ENCODE measurements around the gene PBX1. TPM values are rescaled to one million over a fixed set of nuclear protein-coding genes. Genes with fewer than 3 reads are reported as not detected.

PBX1 gene
- total and polyA plus RNA-seq, 4 donors, result 2.2 to 17.3 (median 5.1) TPM

DNA sequence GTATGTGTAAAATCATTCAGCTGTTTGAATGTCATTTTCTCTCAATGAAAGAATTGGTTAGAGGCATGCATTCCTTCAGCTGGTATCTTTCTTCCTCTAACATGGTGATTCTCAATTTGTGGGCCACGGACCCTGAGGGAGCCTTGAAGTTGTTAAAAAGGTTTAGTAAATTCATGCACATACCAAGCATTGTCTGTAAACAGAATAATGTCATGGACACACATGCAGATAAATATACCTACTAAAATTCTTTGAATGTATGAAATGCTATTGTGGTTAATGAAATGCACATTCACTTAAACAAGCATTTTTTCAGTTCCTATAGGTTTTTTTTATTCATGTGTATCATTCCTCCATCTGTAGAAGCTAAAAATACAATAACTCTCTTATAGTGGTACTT is 65.4 kb downstream of the PBX1 start:
- no peak overlapping the region for H3K9ac ChIP-seq (ENCODE audit: low read depth in 1 of 2, low read length in 2 of 2)
- H3K27ac ChIP-seq (ENCODE audit: low read depth in 1 of 2, low read length in 2 of 2), result no peak overlapping the region
- no peak for DNase-seq (ENCODE audit: low spot score)
- no peaks in the 10 kb centered on the region for H3K9me3 ChIP-seq (ENCODE audit: control insufficient read depth in 4 of 4, low read length in 3 of 4)
- H3K36me3 ChIP-seq (ENCODE audit: control insufficient read depth in 4 of 4, insufficient read depth in 3 of 4, low read depth in 1 of 4, low read length in 3 of 4), result no peaks in the 10 kb centered on the region
- TF ChIP-seq, protein P1, sequence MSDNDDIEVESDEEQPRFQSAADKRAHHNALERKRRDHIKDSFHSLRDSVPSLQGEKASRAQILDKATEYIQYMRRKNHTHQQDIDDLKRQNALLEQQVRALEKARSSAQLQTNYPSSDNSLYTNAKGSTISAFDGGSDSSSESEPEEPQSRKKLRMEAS (IDR thresholded peaks at IDR 0.05), result no peak
- no peak for TF ChIP-seq TAF1 (conservative IDR thresholded peaks at IDR 0.05)
- TF ChIP-seq JUND (IDR thresholded peaks at IDR 0.05), result no peak
- no peak for TF ChIP-seq YY1 (IDR thresholded peaks at IDR 0.05)
- TF ChIP-seq RXRA (IDR thresholded peaks at IDR 0.05), result no peak
- no peak for TF ChIP-seq SP1 (IDR thresholded peaks at IDR 0.05)
- no peak for TF ChIP-seq FOXA1 (IDR thresholded peaks at IDR 0.05)
- TF ChIP-seq GABPA (IDR thresholded peaks at IDR 0.05 in 1 of 2, conservative IDR thresholded peaks at IDR 0.05 in 1 of 2), result no peak
- TF ChIP-seq, protein P2, sequence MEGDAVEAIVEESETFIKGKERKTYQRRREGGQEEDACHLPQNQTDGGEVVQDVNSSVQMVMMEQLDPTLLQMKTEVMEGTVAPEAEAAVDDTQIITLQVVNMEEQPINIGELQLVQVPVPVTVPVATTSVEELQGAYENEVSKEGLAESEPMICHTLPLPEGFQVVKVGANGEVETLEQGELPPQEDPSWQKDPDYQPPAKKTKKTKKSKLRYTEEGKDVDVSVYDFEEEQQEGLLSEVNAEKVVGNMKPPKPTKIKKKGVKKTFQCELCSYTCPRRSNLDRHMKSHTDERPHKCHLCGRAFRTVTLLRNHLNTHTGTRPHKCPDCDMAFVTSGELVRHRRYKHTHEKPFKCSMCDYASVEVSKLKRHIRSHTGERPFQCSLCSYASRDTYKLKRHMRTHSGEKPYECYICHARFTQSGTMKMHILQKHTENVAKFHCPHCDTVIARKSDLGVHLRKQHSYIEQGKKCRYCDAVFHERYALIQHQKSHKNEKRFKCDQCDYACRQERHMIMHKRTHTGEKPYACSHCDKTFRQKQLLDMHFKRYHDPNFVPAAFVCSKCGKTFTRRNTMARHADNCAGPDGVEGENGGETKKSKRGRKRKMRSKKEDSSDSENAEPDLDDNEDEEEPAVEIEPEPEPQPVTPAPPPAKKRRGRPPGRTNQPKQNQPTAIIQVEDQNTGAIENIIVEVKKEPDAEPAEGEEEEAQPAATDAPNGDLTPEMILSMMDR (IDR thresholded peaks at IDR 0.05; ENCODE audit: low read depth, low read length, missing input control), result no peak
- TF ChIP-seq RAD21 (IDR thresholded peaks at IDR 0.05), result no peak
- no peak for TF ChIP-seq HNF4A (conservative IDR thresholded peaks at IDR 0.05)
- TF ChIP-seq, protein P3, sequence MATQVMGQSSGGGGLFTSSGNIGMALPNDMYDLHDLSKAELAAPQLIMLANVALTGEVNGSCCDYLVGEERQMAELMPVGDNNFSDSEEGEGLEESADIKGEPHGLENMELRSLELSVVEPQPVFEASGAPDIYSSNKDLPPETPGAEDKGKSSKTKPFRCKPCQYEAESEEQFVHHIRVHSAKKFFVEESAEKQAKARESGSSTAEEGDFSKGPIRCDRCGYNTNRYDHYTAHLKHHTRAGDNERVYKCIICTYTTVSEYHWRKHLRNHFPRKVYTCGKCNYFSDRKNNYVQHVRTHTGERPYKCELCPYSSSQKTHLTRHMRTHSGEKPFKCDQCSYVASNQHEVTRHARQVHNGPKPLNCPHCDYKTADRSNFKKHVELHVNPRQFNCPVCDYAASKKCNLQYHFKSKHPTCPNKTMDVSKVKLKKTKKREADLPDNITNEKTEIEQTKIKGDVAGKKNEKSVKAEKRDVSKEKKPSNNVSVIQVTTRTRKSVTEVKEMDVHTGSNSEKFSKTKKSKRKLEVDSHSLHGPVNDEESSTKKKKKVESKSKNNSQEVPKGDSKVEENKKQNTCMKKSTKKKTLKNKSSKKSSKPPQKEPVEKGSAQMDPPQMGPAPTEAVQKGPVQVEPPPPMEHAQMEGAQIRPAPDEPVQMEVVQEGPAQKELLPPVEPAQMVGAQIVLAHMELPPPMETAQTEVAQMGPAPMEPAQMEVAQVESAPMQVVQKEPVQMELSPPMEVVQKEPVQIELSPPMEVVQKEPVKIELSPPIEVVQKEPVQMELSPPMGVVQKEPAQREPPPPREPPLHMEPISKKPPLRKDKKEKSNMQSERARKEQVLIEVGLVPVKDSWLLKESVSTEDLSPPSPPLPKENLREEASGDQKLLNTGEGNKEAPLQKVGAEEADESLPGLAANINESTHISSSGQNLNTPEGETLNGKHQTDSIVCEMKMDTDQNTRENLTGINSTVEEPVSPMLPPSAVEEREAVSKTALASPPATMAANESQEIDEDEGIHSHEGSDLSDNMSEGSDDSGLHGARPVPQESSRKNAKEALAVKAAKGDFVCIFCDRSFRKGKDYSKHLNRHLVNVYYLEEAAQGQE (IDR thresholded peaks at IDR 0.05), result no peak
- TF ChIP-seq, protein P4, sequence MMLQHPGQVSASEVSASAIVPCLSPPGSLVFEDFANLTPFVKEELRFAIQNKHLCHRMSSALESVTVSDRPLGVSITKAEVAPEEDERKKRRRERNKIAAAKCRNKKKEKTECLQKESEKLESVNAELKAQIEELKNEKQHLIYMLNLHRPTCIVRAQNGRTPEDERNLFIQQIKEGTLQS (IDR thresholded peaks at IDR 0.05), result no peak
- TF ChIP-seq HNF4G (IDR thresholded peaks at IDR 0.05), result no peak
- TF ChIP-seq FOXA2 (IDR thresholded peaks at IDR 0.05), result no peak
- H3K27me3 ChIP-seq (ENCODE audit: control insufficient read depth in 4 of 4, insufficient read depth in 4 of 4, low read length in 3 of 4), result no peaks in the 10 kb centered on the region
- 90% methylated on average over 1 of the region's 1 CpG for WGBS
- no peaks in the 10 kb centered on the region for H3K4me1 ChIP-seq (ENCODE audit: control insufficient read depth in 4 of 4, insufficient read depth in 4 of 4, low read length in 3 of 4)
- H3K4me3 ChIP-seq (ENCODE audit: low read depth in 1 of 3, low read length in 3 of 3), result no peak overlapping the region

DNA sequence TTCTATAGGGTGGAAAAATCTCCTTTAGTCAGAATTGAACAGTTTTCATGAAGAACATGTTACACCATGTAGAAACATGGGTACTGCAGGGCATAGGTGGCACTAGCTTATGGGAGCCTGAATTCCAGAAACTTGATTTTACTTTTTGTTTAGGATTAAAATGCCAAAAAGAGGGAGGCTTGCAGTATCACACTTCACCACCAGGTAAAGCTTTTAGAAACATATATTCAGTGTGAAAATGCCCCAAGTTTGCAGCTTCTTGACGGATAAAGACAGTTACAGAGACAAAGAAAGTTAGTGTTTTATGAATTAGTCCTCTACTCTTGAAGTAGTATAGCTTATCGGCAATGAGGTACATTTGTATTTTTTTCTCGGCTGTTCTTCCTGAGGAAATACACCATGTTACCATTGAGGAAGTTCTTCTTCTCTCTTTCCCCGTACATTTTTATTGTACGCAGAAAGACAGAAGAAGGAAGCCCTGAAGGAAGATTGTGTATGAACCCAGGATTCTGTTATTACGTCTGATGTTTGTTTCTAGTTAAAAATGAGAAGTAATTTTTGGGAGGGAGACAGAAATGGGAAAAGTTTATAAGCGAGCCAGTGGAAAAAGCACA is 66.1 kb downstream of the PBX1 start:
- no peaks in the 10 kb centered on the region for H3K4me1 ChIP-seq (ENCODE audit: control insufficient read depth in 4 of 4, insufficient read depth in 4 of 4, low read length in 3 of 4)
- H3K27me3 ChIP-seq (ENCODE audit: control insufficient read depth in 4 of 4, insufficient read depth in 4 of 4, low read length in 3 of 4), result no peaks in the 10 kb centered on the region
- H3K27ac ChIP-seq (ENCODE audit: low read depth in 1 of 2, low read length in 2 of 2), result no peak overlapping the region
- no peaks in the 10 kb centered on the region for H3K9me3 ChIP-seq (ENCODE audit: control insufficient read depth in 4 of 4, low read length in 3 of 4)
- no peaks in the 10 kb centered on the region for H3K36me3 ChIP-seq (ENCODE audit: control insufficient read depth in 4 of 4, insufficient read depth in 3 of 4, low read depth in 1 of 4, low read length in 3 of 4)
- no peak overlapping the region for H3K4me3 ChIP-seq (ENCODE audit: low read depth in 1 of 3, low read length in 3 of 3)
- TF ChIP-seq, protein P2 (IDR thresholded peaks at IDR 0.05; ENCODE audit: low read depth, low read length, missing input control), result peak; percentile 22
- TF ChIP-seq RAD21 (IDR thresholded peaks at IDR 0.05) (peak in 1 of 2 donors; percentile 6), FOXA1 (IDR thresholded peaks at IDR 0.05) (no peak)
- TF ChIP-seq, protein P3 (IDR thresholded peaks at IDR 0.05), result no peak
- 73% methylated on average over 7 of the region's 7 CpGs for WGBS
- no peak for DNase-seq (ENCODE audit: low spot score)
- H3K9ac ChIP-seq (ENCODE audit: low read depth in 1 of 2, low read length in 2 of 2), result no peak overlapping the region
